HG02798 (cell line): ENCODE measurements around the gene CAMP.
"Not testable (repeated sequence)": the region's sequence is repeated elsewhere in the genome, so short reads cannot be mapped to it uniquely, and the experiment has no call there.

Experiments
- ATAC-seq: cut with Tn5 transposase; IDR thresholded peaks from one replicate; pipeline ENCODE4 v1.9.1; 2021; ENCODE audit warnings: mild to moderate bottlenecking; ENCODE audit not compliant: unreplicated experiment, poor library complexity

The CAMP gene

GRCh38 chr3:48247401-48247811, 24.1 kb downstream of the CAMP start:
- no peak for ATAC-seq

- no peak for ATAC-seq
Measured at GRCh38 chr3:48248095-48248850, 25.0 kb downstream of the CAMP start.

DNA sequence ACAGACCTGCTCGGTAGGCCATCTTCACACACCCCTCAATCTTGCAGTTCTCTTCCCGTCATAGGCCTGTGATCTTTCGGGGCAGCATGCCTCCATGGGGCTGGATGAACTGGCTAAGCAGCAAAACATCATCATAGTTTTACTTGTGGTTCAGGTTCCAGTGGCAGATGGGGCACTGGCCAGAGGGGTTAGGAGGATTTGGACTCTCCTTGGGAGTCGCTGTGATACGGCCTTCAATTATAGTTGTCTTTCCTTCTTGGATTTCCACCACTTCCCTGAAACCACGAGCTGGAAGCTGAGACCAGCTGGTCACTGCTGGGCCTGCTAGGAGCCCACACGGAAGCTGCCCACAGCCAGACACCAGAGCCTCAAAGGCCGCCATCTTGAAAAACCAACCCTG, 33.3 kb downstream of the CAMP start:
- no peak for ATAC-seq

DNA sequence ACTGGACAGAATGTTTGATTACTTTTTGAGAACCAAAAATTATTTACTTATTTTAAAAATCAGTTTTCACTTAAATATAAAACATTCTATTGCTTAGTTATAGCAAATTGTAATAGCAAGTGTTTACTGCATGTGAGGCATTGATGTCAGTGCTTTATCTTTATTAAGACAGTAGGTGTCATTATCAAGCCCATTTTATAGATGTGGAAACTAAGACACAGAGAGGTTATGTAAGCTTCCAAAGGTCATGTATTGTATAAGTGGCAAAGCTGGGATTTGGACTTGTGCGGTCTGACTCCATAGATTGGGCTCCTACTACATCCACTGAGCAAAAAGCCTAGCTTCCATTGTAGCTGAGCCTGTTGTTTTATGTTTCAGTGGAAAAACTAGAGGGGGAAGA, 35.2 kb downstream of the CAMP start:
- no peak for ATAC-seq

DNA sequence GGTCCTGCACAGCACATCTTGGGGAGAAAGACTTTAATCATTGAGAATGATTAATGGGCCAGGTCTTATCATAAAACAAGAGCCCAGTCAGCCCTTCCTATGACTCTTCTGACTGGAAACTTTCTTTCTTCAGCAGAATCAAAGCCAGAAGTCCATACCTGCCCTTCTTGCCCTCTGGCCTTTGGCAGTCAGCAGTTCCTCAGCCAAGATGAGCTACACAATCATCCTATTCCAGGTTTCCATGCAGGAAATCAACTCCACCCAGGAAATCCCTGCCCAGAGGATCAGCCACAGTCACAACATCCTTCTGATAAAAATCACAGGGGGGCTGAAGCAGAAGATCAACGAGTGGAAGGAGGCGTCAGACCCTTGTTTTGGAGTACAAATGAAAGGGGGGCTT, 44.5 kb downstream of the CAMP start:
- ATAC-seq: no peak

GRCh38 chr3:48268381-48268935, 45.2 kb downstream of the CAMP start:
- ATAC-seq: peak; percentile 57

DNA sequence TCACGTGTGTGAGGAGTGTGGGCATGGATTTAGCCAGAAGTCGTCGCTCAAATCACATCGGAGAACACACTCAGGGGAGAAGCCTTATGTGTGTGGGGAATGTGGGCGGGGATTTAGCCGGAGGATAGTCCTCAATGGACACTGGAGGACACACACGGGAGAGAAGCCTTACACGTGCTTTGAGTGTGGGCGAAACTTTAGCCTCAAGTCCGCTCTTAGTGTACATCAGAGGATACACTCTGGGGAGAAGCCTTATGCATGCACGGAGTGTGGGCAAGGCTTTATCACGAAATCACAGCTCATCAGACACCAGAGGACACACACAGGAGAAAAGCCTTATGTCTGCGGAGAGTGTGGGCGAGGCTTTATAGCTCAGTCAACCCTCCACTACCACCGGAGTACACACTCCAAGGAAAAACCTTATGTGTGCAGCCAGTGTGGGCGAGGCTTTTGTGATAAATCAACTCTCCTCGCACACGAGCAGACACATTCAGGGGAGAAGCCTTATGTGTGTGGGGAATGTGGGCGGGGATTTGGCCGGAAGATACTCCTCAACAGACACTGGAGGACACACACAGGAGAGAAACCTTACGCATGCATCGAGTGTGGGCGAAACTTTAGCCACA, 45.8 kb downstream of the CAMP start:
- ATAC-seq: no peak

- ATAC-seq: no peak
Measured at GRCh38 chr3:48269592-48269991, 46.3 kb downstream of the CAMP start.

GRCh38 chr3:48270306-48270705, 47.0 kb downstream of the CAMP start:
- ATAC-seq: no peak

- not testable (repeated sequence) for ATAC-seq
Measured at GRCh38 chr3:48271223-48271622, 47.9 kb downstream of the CAMP start.

- ATAC-seq: no peak
Measured at GRCh38 chr3:48271763-48272498, 48.6 kb downstream of the CAMP start.

GRCh38 chr3:48273594-48274211, 50.4 kb downstream of the CAMP start:
- no peak for ATAC-seq

- no peak for ATAC-seq
Measured at GRCh38 chr3:48274452-48274851, 51.2 kb downstream of the CAMP start.
